GM12892 (cell line): Measurements from ENCODE around the gene PNN.

Experiments used
- POLR2A ChIP-seq: IDR thresholded peaks from 2 replicates; pipeline ENCODE4 v1.6.1; 2011; ENCODE audit warnings: low read depth, low read length, control low read depth
- POLR2AphosphoS5 ChIP-seq: IDR thresholded peaks from 2 replicates; pipeline ENCODE4 v1.6.1; 2011; ENCODE audit warnings: low read depth, low read length, control low read depth

DNA sequence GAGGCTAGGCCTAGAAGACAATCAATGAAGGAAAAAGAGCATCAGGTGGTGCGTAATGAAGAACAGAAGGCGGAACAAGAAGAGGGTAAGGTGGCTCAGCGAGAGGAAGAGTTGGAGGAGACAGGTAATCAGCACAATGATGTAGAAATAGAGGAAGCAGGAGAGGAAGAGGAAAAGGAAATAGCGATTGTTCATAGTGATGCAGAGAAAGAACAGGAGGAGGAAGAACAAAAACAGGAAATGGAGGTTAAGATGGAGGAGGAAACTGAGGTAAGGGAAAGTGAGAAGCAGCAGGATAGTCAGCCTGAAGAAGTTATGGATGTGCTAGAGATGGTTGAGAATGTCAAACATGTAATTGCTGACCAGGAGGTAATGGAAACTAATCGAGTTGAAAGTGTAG lies 5.5 kb downstream of the PNN start:
- TF ChIP-seq POLR2A (no peak), POLR2AphosphoS5 (no peak)
